Mesendoderm (in vitro differentiated cells): Measurements from ENCODE around the gene TBC1D1.

Source experiments
- DNase-seq: peaks from one replicate; pipeline ENCODE4 v3.0.0; 2013
- H2AK5ac ChIP-seq: 2 replicates; pipeline ENCODE4 v1.6.1; 2013; ENCODE audit warnings: low read length, inconsistent platforms
- H2BK120ac ChIP-seq: 2 replicates; pipeline ENCODE4 v1.6.1; 2013; ENCODE audit warnings: low read depth, mild to moderate bottlenecking, low read length, moderate library complexity, mixed read lengths
- H2BK15ac ChIP-seq: replicated peaks from 2 replicates; pipeline ENCODE4 v1.6.1; 2013; ENCODE audit warnings: low read depth, mild to moderate bottlenecking, moderate library complexity
- H2BK5ac ChIP-seq: 2 replicates; pipeline ENCODE4 v1.6.1; 2013; ENCODE audit warnings: low read length, inconsistent platforms
- H3K18ac ChIP-seq: 2 replicates; pipeline ENCODE4 v1.6.1; 2013; ENCODE audit warnings: mild to moderate bottlenecking, low read length, mixed read lengths
- H3K23ac ChIP-seq: one replicate; pipeline ENCODE4 v1.6.1; 2013; ENCODE audit warnings: low read length
- H3K27ac ChIP-seq: 2 replicates; pipeline ENCODE4 v1.5.1; 2013; ENCODE audit warnings: low read depth, mild to moderate bottlenecking, inconsistent platforms, low read length, moderate library complexity
- H3K27me3 ChIP-seq: 2 replicates; pipeline ENCODE4 v1.6.1; 2013; ENCODE audit warnings: low read length, control low read depth, mild to moderate bottlenecking, inconsistent platforms; ENCODE audit not compliant: insufficient read depth, poor library complexity
- H3K36me3 ChIP-seq: 2 replicates; pipeline ENCODE4 v1.6.1; 2013; ENCODE audit warnings: low read length, inconsistent platforms; ENCODE audit not compliant: control insufficient read depth, insufficient read depth
- H3K4ac ChIP-seq: one replicate; pipeline ENCODE4 v1.6.1; 2013; ENCODE audit warnings: low read depth, mild to moderate bottlenecking, low read length, moderate library complexity
- H3K4me1 ChIP-seq: 2 replicates; pipeline ENCODE4 v1.6.1; 2013; ENCODE audit warnings: low read depth, low read length, inconsistent platforms; ENCODE audit not compliant: control insufficient read depth
- H3K4me2 ChIP-seq: 2 replicates; pipeline ENCODE4 v1.6.1; 2013; ENCODE audit warnings: low read length
- H3K4me3 ChIP-seq: 2 replicates; pipeline ENCODE4 v1.5.1; 2013; ENCODE audit warnings: mild to moderate bottlenecking, low read length
- H3K56ac ChIP-seq: one replicate; pipeline ENCODE4 v1.6.1; 2013; ENCODE audit warnings: low read length
- H3K79me1 ChIP-seq: 2 replicates; pipeline ENCODE4 v1.6.1; 2013; ENCODE audit warnings: low read length, inconsistent platforms
- H3K79me2 ChIP-seq: 2 replicates; pipeline ENCODE4 v1.6.1; 2013; ENCODE audit warnings: mild to moderate bottlenecking, low read length; ENCODE audit not compliant: control insufficient read depth, insufficient read depth
- H3K9ac ChIP-seq: 2 replicates; pipeline ENCODE4 v1.6.1; 2013; ENCODE audit warnings: low read length, inconsistent platforms
- H4K5ac ChIP-seq: one replicate; pipeline ENCODE4 v1.6.1; 2013; ENCODE audit warnings: low read length
- H4K8ac ChIP-seq: one replicate; pipeline ENCODE4 v1.6.1; 2013; ENCODE audit warnings: low read depth, mild to moderate bottlenecking, control low read depth, low read length, moderate library complexity
- WGBS: extraction: QIAGEN DNeasy Blood & Tissue Kit; methylation state at CpG from one replicate; pipeline ENCODE4 v1.1.7; 2013; ENCODE audit warnings: low lambda C conversion rate, missing lambda C conversion rate; ENCODE audit not compliant: insufficient coverage; ENCODE audit errors: extremely low coverage; 5-methylcytosine and 5-hydroxymethylcytosine counted together

TBC1D1 gene

DNA sequence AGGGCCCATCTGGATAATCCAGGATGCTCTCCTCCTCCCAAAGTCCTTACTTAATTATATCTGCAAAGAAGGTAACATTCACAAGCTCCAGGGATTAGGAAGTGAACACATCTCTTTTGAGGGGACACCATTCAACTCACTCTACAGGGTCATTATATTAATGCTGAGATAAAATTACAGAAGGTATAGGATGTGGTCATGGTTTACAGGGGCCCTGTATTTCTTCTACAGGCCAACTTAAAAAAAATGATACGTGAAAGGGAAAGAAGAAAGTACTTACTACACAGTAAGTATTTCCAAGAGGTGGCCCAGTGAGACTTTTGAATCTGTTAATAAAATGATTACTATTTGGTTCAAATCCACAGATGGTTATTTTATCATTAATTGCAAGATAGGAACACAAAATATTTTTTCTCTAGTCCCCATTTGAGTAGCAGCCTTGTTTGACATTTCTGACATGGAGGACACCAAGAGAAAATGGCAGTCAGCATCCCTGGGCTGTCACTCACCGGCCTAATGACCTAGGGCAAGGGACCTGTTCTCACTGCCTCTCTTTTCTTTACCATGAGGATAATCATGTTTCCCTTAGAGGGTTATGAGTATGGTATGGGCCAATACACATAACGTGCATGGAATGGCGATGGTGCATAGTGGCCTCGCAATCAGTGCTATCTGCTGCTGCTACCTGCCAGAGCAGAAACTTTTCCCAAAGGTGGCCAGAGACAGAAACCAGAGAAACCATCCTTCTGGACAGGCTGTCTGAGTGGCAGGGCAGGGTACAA, 209.8 kb downstream of the TBC1D1 start:
- no CpG with 5 or more reads among the region's 5 CpGs for WGBS
- Histone ChIP-seq H2BK15ac (no peak overlapping the region), H3K4me3 (no peak overlapping the region), H2BK5ac (no peak overlapping the region), H2AK5ac (no peak overlapping the region), H3K23ac (no peak overlapping the region), H3K4me1 (no peaks in the 10 kb centered on the region), H3K36me3 (no peaks in the 10 kb centered on the region), H4K5ac (no peak overlapping the region), H3K4ac (no peak overlapping the region), H3K27me3 (no peaks in the 10 kb centered on the region), H3K56ac (no peak overlapping the region), H3K18ac (no peak overlapping the region), H2BK120ac (no peak overlapping the region), H3K9ac (no peak overlapping the region), H3K79me2 (no peaks in the 10 kb centered on the region), H4K8ac (no peak overlapping the region), H3K79me1 (no peaks in the 10 kb centered on the region), H3K27ac (no peak overlapping the region), H3K4me2 (no peak overlapping the region)
- DNase-seq = no peak

DNA sequence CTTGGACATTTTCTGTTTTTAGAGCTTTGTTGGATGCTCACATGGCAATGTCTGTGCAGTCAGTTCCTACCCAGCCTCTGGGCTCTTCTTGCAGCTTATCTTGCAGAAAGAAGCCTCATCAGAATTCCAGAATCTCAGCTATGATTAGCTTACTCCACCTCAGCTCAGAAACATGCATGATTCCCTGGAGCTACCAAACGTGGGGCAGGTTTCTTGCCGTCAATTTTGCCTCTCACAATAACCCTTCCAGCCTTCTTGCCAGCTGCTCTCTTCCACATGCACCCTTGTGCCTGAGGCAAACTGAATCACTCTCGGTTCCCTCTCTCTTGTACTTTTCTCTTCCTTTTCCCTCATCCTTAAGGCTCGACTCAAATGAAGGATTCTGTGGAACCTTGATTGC, 210.7 kb downstream of the TBC1D1 start:
- Histone ChIP-seq H3K27ac (no peak overlapping the region), H3K18ac (no peak overlapping the region), H3K56ac (no peak overlapping the region), H3K4me1 (no peaks in the 10 kb centered on the region), H2BK15ac (no peak overlapping the region), H3K4me2 (no peak overlapping the region), H2BK120ac (no peak overlapping the region), H3K4ac (no peak overlapping the region), H3K79me1 (no peaks in the 10 kb centered on the region), H2BK5ac (no peak overlapping the region), H3K4me3 (no peak overlapping the region), H3K9ac (no peak overlapping the region), H3K79me2 (no peaks in the 10 kb centered on the region), H4K5ac (no peak overlapping the region), H4K8ac (no peak overlapping the region), H3K36me3 (no peaks in the 10 kb centered on the region), H3K23ac (no peak overlapping the region), H3K27me3 (no peaks in the 10 kb centered on the region), H2AK5ac (no peak overlapping the region)
- no CpG with 5 or more reads among the region's 4 CpGs for WGBS
- no peak for DNase-seq

- Histone ChIP-seq H3K27ac (no peak overlapping the region), H4K8ac (no peak overlapping the region), H3K27me3 (no peaks in the 10 kb centered on the region), H3K79me1 (no peaks in the 10 kb centered on the region), H2BK5ac (no peak overlapping the region), H4K5ac (no peak overlapping the region), H3K9ac (no peak overlapping the region), H3K4me2 (no peak overlapping the region), H3K4me1 (no peaks in the 10 kb centered on the region), H3K18ac (no peak overlapping the region), H3K56ac (no peak overlapping the region), H3K4ac (no peak overlapping the region), H3K79me2 (no peaks in the 10 kb centered on the region), H2BK120ac (no peak overlapping the region), H3K36me3 (no peaks in the 10 kb centered on the region), H2BK15ac (no peak overlapping the region), H3K23ac (no peak overlapping the region), H3K4me3 (no peak overlapping the region), H2AK5ac (no peak overlapping the region)
- no CpG with 5 or more reads among the region's 7 CpGs for WGBS
- DNase-seq = no peak
These were observed 212.2 kb downstream of the TBC1D1 start for GRCh38 chr4:38102957-38103588.

DNA sequence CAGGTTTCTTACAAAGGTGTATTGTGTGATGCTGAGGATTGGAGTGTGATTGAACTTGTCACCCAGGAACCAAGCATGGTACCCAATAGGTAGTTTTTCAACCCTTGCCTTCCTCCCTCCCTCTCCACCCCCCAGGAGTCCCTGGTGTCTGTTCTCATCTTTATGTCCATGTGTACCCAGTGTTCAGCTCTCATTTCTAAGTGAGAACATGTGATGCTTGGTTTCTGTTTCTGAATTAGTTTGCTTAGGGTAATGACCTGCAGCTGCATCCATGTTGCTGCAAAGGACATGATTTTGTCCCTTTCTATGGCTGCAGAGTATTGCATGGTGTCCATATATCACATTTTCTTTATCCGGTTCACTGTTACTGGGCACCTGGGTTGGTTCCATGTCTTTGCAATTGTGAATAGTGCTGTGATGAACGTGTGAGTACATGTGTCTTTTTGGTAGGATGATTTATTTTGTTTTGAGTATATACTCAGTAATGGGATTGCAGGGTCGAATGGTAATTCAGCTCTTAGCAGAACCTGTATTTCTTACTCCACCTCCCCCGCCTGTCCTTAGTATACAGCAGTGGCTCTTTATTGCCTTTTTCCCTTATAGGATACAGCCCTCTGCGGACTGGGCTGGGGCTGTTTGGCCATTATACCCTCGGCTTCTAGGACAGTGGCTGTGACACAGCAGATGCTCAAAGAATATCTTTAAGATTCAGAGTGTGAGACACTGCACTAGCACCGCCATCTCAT, 214.8 kb downstream of the TBC1D1 start:
- Histone ChIP-seq H3K9ac (no peak overlapping the region), H3K18ac (no peak overlapping the region), H3K4me2 (no peak overlapping the region), H3K4me3 (no peak overlapping the region), H3K79me1 (no peaks in the 10 kb centered on the region), H3K23ac (no peak overlapping the region), H2AK5ac (no peak overlapping the region), H3K4me1 (no peaks in the 10 kb centered on the region), H2BK5ac (no peak overlapping the region), H4K5ac (no peak overlapping the region), H3K4ac (no peak overlapping the region), H3K36me3 (no peaks in the 10 kb centered on the region), H3K79me2 (no peaks in the 10 kb centered on the region), H4K8ac (no peak overlapping the region), H3K27me3 (no peaks in the 10 kb centered on the region), H3K27ac (no peak overlapping the region), H2BK15ac (no peak overlapping the region), H2BK120ac (no peak overlapping the region), H3K56ac (no peak overlapping the region)
- no peak for DNase-seq
- WGBS = no CpG with 5 or more reads among the region's 7 CpGs

DNA sequence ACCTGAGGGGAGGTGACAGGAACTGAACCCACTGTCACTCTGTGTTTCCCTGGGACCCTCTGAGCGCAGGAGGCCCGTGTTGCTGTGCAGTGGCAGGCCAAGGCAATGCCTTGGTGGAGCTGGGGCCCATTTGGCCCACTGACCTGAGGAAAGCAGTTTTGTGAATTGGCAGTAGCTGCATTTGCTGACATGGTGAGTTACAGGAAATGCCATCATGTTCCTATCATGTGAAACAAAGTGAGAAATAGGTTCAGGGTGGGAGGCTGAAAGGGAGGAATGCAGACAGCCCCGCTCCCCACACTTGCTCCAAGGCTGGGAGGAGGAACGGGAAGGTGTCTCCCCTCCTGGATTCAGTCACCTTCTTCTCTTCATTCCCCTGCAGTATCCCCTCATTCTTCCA, 215.4 kb downstream of the TBC1D1 start:
- no peak overlapping the region for H3K23ac ChIP-seq
- no peak overlapping the region for H3K9ac ChIP-seq
- H2BK120ac ChIP-seq = no peak overlapping the region
- no peak overlapping the region for H2AK5ac ChIP-seq
- H3K4ac ChIP-seq = no peak overlapping the region
- H4K8ac ChIP-seq = no peak overlapping the region
- no peak overlapping the region for H3K56ac ChIP-seq
- H3K79me1 ChIP-seq = no peaks in the 10 kb centered on the region
- no peak overlapping the region for H2BK15ac ChIP-seq
- no peak overlapping the region for H4K5ac ChIP-seq
- no peak overlapping the region for H3K4me2 ChIP-seq
- no peak overlapping the region for H3K4me3 ChIP-seq
- H2BK5ac ChIP-seq = no peak overlapping the region
- H3K79me2 ChIP-seq = no peaks in the 10 kb centered on the region
- no peak overlapping the region for H3K27ac ChIP-seq
- peak; percentile 40 for DNase-seq
- H3K18ac ChIP-seq = no peak overlapping the region
- no peaks in the 10 kb centered on the region for H3K36me3 ChIP-seq
- no peaks in the 10 kb centered on the region for H3K27me3 ChIP-seq
- WGBS = no CpG with 5 or more reads among the region's 4 CpGs
- H3K4me1 ChIP-seq = no peaks in the 10 kb centered on the region
